Measurements from ENCODE around the gene PRR5. TPM values are rescaled to one million over a fixed set of nuclear protein-coding genes. Genes with fewer than 3 reads are reported as not detected.

Gene PRR5
- total RNA-seq, 2 experiments from 2014 or later = 0.19 to 1.8 TPM

- H3K36me3 ChIP-seq (ENCODE audit: insufficient read depth, low read length) = no peaks in the 10 kb centered on the region
- intact Hi-C loops (cut with micrococcal nuclease; ENCODE audit: unreplicated experiment) = no loop called here
These were observed 81.1 kb downstream of the PRR5 start for GRCh38 chr22:44783091-44783490.

GRCh38 chr22:44783581-44783980 is 81.6 kb downstream of the PRR5 start:
- Histone ChIP-seq H3K36me3 (ENCODE audit: insufficient read depth, low read length) (no peaks in the 10 kb centered on the region), H4K20me1 (ENCODE audit: insufficient read depth, low read length) (no peaks in the 10 kb centered on the region), H3K4me2 (ENCODE audit: low read length) (no peak overlapping the region), H3K9me3 (ENCODE audit: low read length) (no peaks in the 10 kb centered on the region), H3K4me3 (ENCODE audit: low read depth, low read length, poor library complexity, severe bottlenecking) (no peak overlapping the region), H3K9me2 (ENCODE audit: insufficient read depth, low read length) (no peaks in the 10 kb centered on the region), H3K27ac (ENCODE audit: low read depth, low read length, poor library complexity, severe bottlenecking) (no peak overlapping the region), H3K79me2 (ENCODE audit: insufficient read depth, low read depth, low read length) (no peaks in the 10 kb centered on the region), H3K4me1 (ENCODE audit: insufficient read depth, low read length, poor library complexity, severe bottlenecking) (no peaks in the 10 kb centered on the region), H2AFZ (ENCODE audit: low read length) (no peak overlapping the region)
- TF ChIP-seq CTCF (conservative IDR thresholded peaks at IDR 0.05; ENCODE audit: low read length) (no peak), EZH2phosphoT487 (IDR thresholded peaks at IDR 0.05; ENCODE audit: borderline replicate concordance, low read depth, low read length) (no peak)
- CTCF ChIA-PET (ENCODE audit: unreplicated experiment) = no interaction called here
- BruUV-seq (replicated peaks) = no TSS peak
- POLR2A ChIA-PET = no interaction called here
- no peak for DNase-seq (ENCODE audit: low spot score)
- intact Hi-C loops (cut with micrococcal nuclease; ENCODE audit: unreplicated experiment) = no loop called here

More at GRCh38 chr22:44783091-44783490, 81.1 kb downstream of the PRR5 start:
- H3K79me2 ChIP-seq (ENCODE audit: insufficient read depth, low read depth, low read length) = no peaks in the 10 kb centered on the region
- no peaks in the 10 kb centered on the region for H3K9me3 ChIP-seq (ENCODE audit: low read length)
- TF ChIP-seq CTCF (conservative IDR thresholded peaks at IDR 0.05; ENCODE audit: low read length) = no peak
- POLR2A ChIA-PET = no interaction called here
- no peaks in the 10 kb centered on the region for H3K4me1 ChIP-seq (ENCODE audit: insufficient read depth, low read length, poor library complexity, severe bottlenecking)
- H4K20me1 ChIP-seq (ENCODE audit: insufficient read depth, low read length) = no peaks in the 10 kb centered on the region
- no TSS peak for BruUV-seq (replicated peaks)
- no peak overlapping the region for H3K4me2 ChIP-seq (ENCODE audit: low read length)
- H3K9me2 ChIP-seq (ENCODE audit: insufficient read depth, low read length) = no peaks in the 10 kb centered on the region
- H3K4me3 ChIP-seq (ENCODE audit: low read depth, low read length, poor library complexity, severe bottlenecking) = no peak overlapping the region
- CTCF ChIA-PET (ENCODE audit: unreplicated experiment) = no interaction called here
- no peak overlapping the region for H3K27ac ChIP-seq (ENCODE audit: low read depth, low read length, poor library complexity, severe bottlenecking)
- DNase-seq (ENCODE audit: low spot score) = no peak
- H2AFZ ChIP-seq (ENCODE audit: low read length) = no peak overlapping the region

GRCh38 chr22:44786136-44786535 is 84.1 kb downstream of the PRR5 start:
- CTCF ChIA-PET (ENCODE audit: unreplicated experiment) = no interaction called here
- POLR2A ChIA-PET = no interaction called here
- Histone ChIP-seq H4K20me1 (ENCODE audit: insufficient read depth, low read length) (no peaks in the 10 kb centered on the region), H3K4me1 (ENCODE audit: insufficient read depth, low read length, poor library complexity, severe bottlenecking) (no peaks in the 10 kb centered on the region), H3K9me3 (ENCODE audit: low read length) (no peaks in the 10 kb centered on the region), H3K79me2 (ENCODE audit: insufficient read depth, low read depth, low read length) (no peaks in the 10 kb centered on the region), H2AFZ (ENCODE audit: low read length) (no peak overlapping the region), H3K4me3 (ENCODE audit: low read depth, low read length, poor library complexity, severe bottlenecking) (no peak overlapping the region), H3K27ac (ENCODE audit: low read depth, low read length, poor library complexity, severe bottlenecking) (no peak overlapping the region), H3K4me2 (ENCODE audit: low read length) (no peak overlapping the region), H3K36me3 (ENCODE audit: insufficient read depth, low read length) (no peaks in the 10 kb centered on the region), H3K9me2 (ENCODE audit: insufficient read depth, low read length) (no peaks in the 10 kb centered on the region)
- BruUV-seq (replicated peaks) = no TSS peak
- intact Hi-C loops (cut with micrococcal nuclease; ENCODE audit: unreplicated experiment) = no loop called here
- DNase-seq (ENCODE audit: low spot score) = no peak
- TF ChIP-seq CTCF (conservative IDR thresholded peaks at IDR 0.05; ENCODE audit: low read length) (no peak), EZH2phosphoT487 (IDR thresholded peaks at IDR 0.05; ENCODE audit: borderline replicate concordance, low read depth, low read length) (no peak)
